SHP77 (cell line): ENCODE results near the gene PAX6.
"Not testable (repeated sequence)": the region's sequence is repeated elsewhere in the genome, so short reads cannot be mapped to it uniquely, and the experiment has no call there.

ENCODE experiments used
- DNase-seq, 2 experiments: peaks; one replicate each; lab custom pipeline; 2025; lab: John Stamatoyannopoulos, UW

Gene PAX6

GRCh38 chr11:31767066-31767465 lies 44.1 kb downstream of the PAX6 start:
- DNase-seq = no peak

- DNase-seq = no peak
These were observed 46.4 kb downstream of the PAX6 start for GRCh38 chr11:31764766-31765165.

- no peak for DNase-seq
These were observed 46.9 kb downstream of the PAX6 start for GRCh38 chr11:31764261-31764660.

- no peak for DNase-seq
These were observed 47.8 kb downstream of the PAX6 start for GRCh38 chr11:31763296-31763695.

- no peak for DNase-seq
These were observed 49.5 kb downstream of the PAX6 start for GRCh38 chr11:31761636-31762035.

GRCh38 chr11:31757260-31757835 lies 53.8 kb downstream of the PAX6 start:
- DNase-seq = no peak

GRCh38 chr11:31747581-31747980 lies 63.5 kb downstream of the PAX6 start:
- no peak for DNase-seq

- DNase-seq = not testable (repeated sequence)
These were observed 70.3 kb downstream of the PAX6 start for GRCh38 chr11:31740731-31741368.

GRCh38 chr11:31740131-31740530 lies 71.0 kb downstream of the PAX6 start:
- no peak for DNase-seq
